ENCODE measurements around the gene IL10RA. TPM values are rescaled to one million over a fixed set of nuclear protein-coding genes. Genes with fewer than 3 reads are reported as not detected.

The IL10RA gene
- total RNA-seq, 1 experiment from 2014 or later, result not detected

GRCh38 chr11:118046964-118047700 is 60.9 kb downstream of the IL10RA start:
- no peak for DNase-seq (ENCODE audit: low spot score)

- DNase-seq (ENCODE audit: low spot score), result no peak
Observed at GRCh38 chr11:118047749-118048148, 61.6 kb downstream of the IL10RA start.

GRCh38 chr11:118048472-118049370 is 62.5 kb downstream of the IL10RA start:
- no peak for DNase-seq (ENCODE audit: low spot score)

GRCh38 chr11:118049771-118050170 is 63.6 kb downstream of the IL10RA start:
- DNase-seq (ENCODE audit: low spot score), result no peak

- DNase-seq (ENCODE audit: low spot score), result no peak
Observed at GRCh38 chr11:118050208-118050891, 64.2 kb downstream of the IL10RA start.

Other genes with a start within 250 kb of the IL10RA start
- gene DSCAML1, start 189.2 kb upstream of the IL10RA start, total RNA-seq (2014; rRNA removed; shearing (Covaris generic)), result not detected in 2 replicates
- gene FXYD2, start 161.7 kb upstream of the IL10RA start, total RNA-seq (2014; rRNA removed; shearing (Covaris generic)), result not detected in 2 replicates
- 2.1 and 2.9 TPM in 2 replicates for gene FXYD6, start 109.7 kb upstream of the IL10RA start, total RNA-seq (2014; rRNA removed; shearing (Covaris generic))
- not detected in 2 replicates for gene TMPRSS13, start 57.0 kb upstream of the IL10RA start, total RNA-seq (2014; rRNA removed; shearing (Covaris generic))
- not detected in 2 replicates for gene TMPRSS4, start 90.7 kb downstream of the IL10RA start, total RNA-seq (2014; rRNA removed; shearing (Covaris generic))
- gene SMIM35, start 100.6 kb downstream of the IL10RA start, total RNA-seq (2014; rRNA removed; shearing (Covaris generic)), result not detected in 2 replicates
- gene SCN4B, start 166.4 kb downstream of the IL10RA start, total RNA-seq (2014; rRNA removed; shearing (Covaris generic)), result 0.84 TPM in 1 of 2 replicates, not detected in the other
- gene SCN2B, start 190.2 kb downstream of the IL10RA start, total RNA-seq (2014; rRNA removed; shearing (Covaris generic)), result not detected in 2 replicates
- gene JAML, start 238.6 kb downstream of the IL10RA start, total RNA-seq (2014; rRNA removed; shearing (Covaris generic)), result not detected in 2 replicates